Heart right ventricle (tissue), 16 donors: ENCODE data around the gene PTPRU. TPM values are rescaled to one million over a fixed set of nuclear protein-coding genes. Genes with fewer than 3 reads are reported as not detected.

Source experiments
- ATAC-seq, 8 donors: fragments of 200-7000 bp; cut with Tn5 transposase; one replicate each; pipeline ENCODE4 v1.9.1; 2020; ENCODE audit warnings: mild to moderate bottlenecking in 8 of 8, moderate library complexity in 8 of 8, moderate number of reproducible peaks in 1 of 8
- DNase-seq, 2 donors: peaks; one replicate each; pipeline ENCODE4 v3.0.0-alpha.2; 2020
- H3K27ac ChIP-seq, 10 donors: fragments of 200-600 bp; sonication (generic) in 2 of 10; one replicate each; pipeline versions ENCODE4 v1.5.0 to v1.8.0; 2020 to 2022; ENCODE audit warnings: mild to moderate bottlenecking in 3 of 10
- H3K27me3 ChIP-seq, 7 donors: fragments of 200-600 bp; one replicate each; pipeline ENCODE4 v1.8.0; 2021 to 2022; ENCODE audit warnings: mild to moderate bottlenecking in 2 of 7
- H3K36me3 ChIP-seq, 9 donors: fragments of 200-600 bp; sonication (generic) in 1 of 9; one replicate each; pipeline versions ENCODE4 v1.5.0 to v1.8.0; 2020 to 2022; ENCODE audit warnings: mild to moderate bottlenecking in 2 of 9
- H3K4me1 ChIP-seq, 9 donors: fragments of 200-600 bp; sonication (generic) in 1 of 9; one replicate each; pipeline versions ENCODE4 v1.5.0 to v1.8.0; 2020 to 2022; ENCODE audit warnings: mild to moderate bottlenecking in 4 of 9
- H3K4me3 ChIP-seq, 10 donors: fragments of 200-600 bp; sonication (generic) in 2 of 10; one replicate each; pipeline versions ENCODE4 v1.5.0 to v1.8.0; 2020 to 2022; ENCODE audit warnings: mild to moderate bottlenecking in 7 of 10, moderate library complexity in 2 of 10
- H3K9me3 ChIP-seq, 11 donors: fragments of 200-600 bp in 10 of 11; sonication (generic) in 2 of 11; one replicate each; pipeline versions ENCODE4 v1.5.0 to v1.8.0; 2013 to 2022; ENCODE audit warnings: mild to moderate bottlenecking in 2 of 11, control low read depth in 1 of 11, moderate library complexity in 1 of 11
- WGBS, 2 donors: extraction: QIAGEN DNeasy Blood & Tissue Kit; methylation state at CpG; one replicate each; pipeline ENCODE4 v1.1.7; 2013; ENCODE audit warnings: inconsistent platforms in 1 of 2; 5-methylcytosine and 5-hydroxymethylcytosine counted together
- intact Hi-C, 10 donors: fragments of 100-400 bp; cut with DNase I; formaldehyde crosslinking; loops; one replicate each; pipeline versions ENCODE4 v1.11.1 to v1.14.2; 2022
- polyA plus RNA-seq, 2 donors: library from polyadenylated mRNA; stranded (reverse); fragments of 200-250 nt; gene quantifications; one replicate each; pipeline ENCODE4 v1.2.3, GENCODE V29; 2013
- total RNA-seq, 10 donors: library from RNA; stranded (reverse); fragmentation: NEBNext Ultra II Directional in 3 of 10; extraction: Animal tissue kit (Norgen Biotek cat#: 25700) in 3 of 10; gene quantifications; one replicate each; pipeline versions ENCODE4 v1.2.1 to v1.2.4, GENCODE V29; 2021 to 2023
- TF ChIP-seq, protein P1 (sequence below), 9 donors: fragments of 200-600 bp; sonication (generic) in 2 of 9; IDR thresholded peaks; one replicate each; pipeline versions ENCODE4 v1.5.0 to v1.8.0; 2021 to 2022; ENCODE audit warnings: antibody characterized with exemption in 9 of 9, mild to moderate bottlenecking in 5 of 9, moderate library complexity in 1 of 9
- donor health status: Arrhythmogenic right ventricular cardiomyopathy.
- donor health status: ischemic (EF 13 %, LVEDD 7.1; RV severe dilation, severe dysfunction).
- donor health status: healthy with polysubstance abuse.
- donor health status: DM: no; HTN: yes; CAD: no.
- donor health status: DM: no; HTN: no; CAD: no.
- donor health status: ischemic (EF 25% LVEDD 6.9; RV normal size, moderate dysfunction).
- donor health status: ischemic (EF 25% LVEDD 5.7; RV mildly dilated, moderate dysfunction).
- donor health status: healthy.
- donor health status: DM: yes; HTN: yes; CAD: no.
- donor health status: Ischemic cardiomyopathy.
- donor health status: ischemic (EF 35%, LVEDD 5.7; RV mildly dilated, moderate dysfunction).
- donor health status: nonischemic (EF 11% LVEDD 7.7; RV severe dilation, severe dysfunction).
- donor health status: DM: yes; HTN: yes; CAD: no.
- donor health status: PGD.
- donor health status: ischemic (EF 29% LVEDD 5.4; RV normal size, mild dysfunction).
- donor health status: nonischemic (EF 23%, LVEDD 6.1; RV moderate dilation, normal function).

The PTPRU gene
- total and polyA plus RNA-seq, 12 donors: 8.6 to 29.8 (median 14.5) TPM

DNA sequence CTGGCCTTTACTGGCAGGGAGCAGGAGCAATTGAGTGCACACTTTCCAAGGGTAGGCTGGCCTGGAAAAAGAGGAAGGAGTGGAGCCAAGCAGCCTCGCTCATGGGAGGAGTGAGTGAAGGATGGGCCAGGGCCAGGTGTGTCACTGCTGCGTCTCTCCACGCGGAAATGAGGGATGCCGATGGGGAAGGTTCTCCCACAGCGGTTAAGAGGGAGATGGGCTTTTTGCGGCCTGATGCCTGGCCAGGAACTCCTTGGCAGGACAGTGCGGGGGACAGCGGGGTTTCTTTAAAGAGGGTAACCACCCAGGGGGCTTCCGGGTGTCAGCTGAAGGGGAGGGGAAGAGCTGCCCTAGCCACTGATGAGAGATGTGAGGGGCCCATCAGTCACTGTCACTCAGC, 82.4 kb downstream of the PTPRU start:
- no peaks in the 10 kb centered on the region for H3K4me1 ChIP-seq
- ATAC-seq (no peak), DNase-seq (no peak)
- intact Hi-C loops: no loop called here
- H3K36me3 ChIP-seq: peaks cover 0 to 34% (median 0%) of the 10 kb centered on the region in 9 donors
- no peaks in the 10 kb centered on the region for H3K27me3 ChIP-seq
- WGBS, 2 donors: 93% methylated on average over 10 of the region's 10 CpGs
- no peaks in the 10 kb centered on the region for H3K9me3 ChIP-seq
- no peak overlapping the region for H3K27ac ChIP-seq
- H3K4me3 ChIP-seq: no peak overlapping the region
- TF ChIP-seq, protein P1, sequence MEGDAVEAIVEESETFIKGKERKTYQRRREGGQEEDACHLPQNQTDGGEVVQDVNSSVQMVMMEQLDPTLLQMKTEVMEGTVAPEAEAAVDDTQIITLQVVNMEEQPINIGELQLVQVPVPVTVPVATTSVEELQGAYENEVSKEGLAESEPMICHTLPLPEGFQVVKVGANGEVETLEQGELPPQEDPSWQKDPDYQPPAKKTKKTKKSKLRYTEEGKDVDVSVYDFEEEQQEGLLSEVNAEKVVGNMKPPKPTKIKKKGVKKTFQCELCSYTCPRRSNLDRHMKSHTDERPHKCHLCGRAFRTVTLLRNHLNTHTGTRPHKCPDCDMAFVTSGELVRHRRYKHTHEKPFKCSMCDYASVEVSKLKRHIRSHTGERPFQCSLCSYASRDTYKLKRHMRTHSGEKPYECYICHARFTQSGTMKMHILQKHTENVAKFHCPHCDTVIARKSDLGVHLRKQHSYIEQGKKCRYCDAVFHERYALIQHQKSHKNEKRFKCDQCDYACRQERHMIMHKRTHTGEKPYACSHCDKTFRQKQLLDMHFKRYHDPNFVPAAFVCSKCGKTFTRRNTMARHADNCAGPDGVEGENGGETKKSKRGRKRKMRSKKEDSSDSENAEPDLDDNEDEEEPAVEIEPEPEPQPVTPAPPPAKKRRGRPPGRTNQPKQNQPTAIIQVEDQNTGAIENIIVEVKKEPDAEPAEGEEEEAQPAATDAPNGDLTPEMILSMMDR (IDR thresholded peaks at IDR 0.05): no peak

- no peak overlapping the region for H3K27ac ChIP-seq
- no peaks in the 10 kb centered on the region for H3K27me3 ChIP-seq
- TF ChIP-seq, protein P1 (IDR thresholded peaks at IDR 0.05): no peak
- intact Hi-C loops: no loop called here
- no peaks in the 10 kb centered on the region for H3K4me1 ChIP-seq
- H3K4me3 ChIP-seq: no peak overlapping the region
- 78 to 89% methylated on average over 9 of the region's 9 CpGs for WGBS, 2 donors
- no peak for ATAC-seq
- H3K36me3 ChIP-seq: peaks cover 0 to 30% (median 0%) of the 10 kb centered on the region in 9 donors
- no peaks in the 10 kb centered on the region for H3K9me3 ChIP-seq
- no peak for DNase-seq
These were observed 83.2 kb downstream of the PTPRU start for GRCh38 chr1:29319300-29320110.

GRCh38 chr1:29320156-29320940, 84.0 kb downstream of the PTPRU start:
- intact Hi-C loops: no loop called here
- Histone ChIP-seq H3K9me3 (no peaks in the 10 kb centered on the region), H3K27me3 (no peaks in the 10 kb centered on the region), H3K27ac (no peak overlapping the region), H3K4me3 (no peak overlapping the region), H3K36me3 (peaks cover 0 to 22% (median 0%) of the 10 kb centered on the region in 9 donors), H3K4me1 (peaks cover 0 to 2% (median 0%) of the 10 kb centered on the region in 9 donors)
- TF ChIP-seq, protein P1 (IDR thresholded peaks at IDR 0.05): no peak
- no peak for DNase-seq
- ATAC-seq: no peak
- WGBS, 2 donors: 97 to 98% methylated on average over 21 of the region's 21 CpGs

GRCh38 chr1:29321176-29321575, 84.9 kb downstream of the PTPRU start:
- peaks cover 0 to 13% (median 0%) of the 10 kb centered on the region in 9 donors for H3K36me3 ChIP-seq
- TF ChIP-seq, protein P1 (IDR thresholded peaks at IDR 0.05): no peak
- DNase-seq (no peak), ATAC-seq (no peak)
- 93 to 100% methylated on average over 2 of the region's 2 CpGs for WGBS, 2 donors
- no peak overlapping the region for H3K4me3 ChIP-seq
- H3K4me1 ChIP-seq: peaks cover 0 to 8% (median 0%) of the 10 kb centered on the region in 9 donors
- H3K27me3 ChIP-seq: no peaks in the 10 kb centered on the region
- intact Hi-C loops: no loop called here
- no peak overlapping the region for H3K27ac ChIP-seq
- H3K9me3 ChIP-seq: no peaks in the 10 kb centered on the region
